Thyroid gland (tissue), 4 donors: ENCODE measurements around the gene MOSPD2.

Experiments used
- CTCF ChIP-seq, 6 experiments: fragments of 200-600 bp in 3 of 6; fragments of 450-650 bp in 3 of 6; sonication (generic) in 3 of 6; IDR thresholded peaks; one replicate each; pipeline ENCODE4 v1.5.1; 2016 to 2019; ENCODE audit warnings: antibody characterized with exemption in 6 of 6, mild to moderate bottlenecking in 2 of 6, inconsistent platforms in 1 of 6, moderate library complexity in 1 of 6
- POLR2A ChIP-seq, 2 donors: fragments of 450-650 bp; IDR thresholded peaks; one replicate each; pipeline ENCODE4 v1.6.1; 2017; ENCODE audit warnings: antibody characterized with exemption in 2 of 2, mild to moderate bottlenecking in 2 of 2, moderate library complexity in 1 of 2

GRCh38 chrX:14899607-14900006 is 26.4 kb downstream of the MOSPD2 start:
- TF ChIP-seq CTCF (IDR thresholded peaks at IDR 0.05) = no peak
- no peak for TF ChIP-seq POLR2A (IDR thresholded peaks at IDR 0.05)
